Uterus (tissue), 4 donors: ENCODE results near the gene ANKDD1A. TPM values are rescaled to one million over a fixed set of nuclear protein-coding genes. Genes with fewer than 3 reads are reported as not detected.

Experiments
- DNase-seq, 2 donors: peaks; one replicate each; pipeline ENCODE4 v3.0.0-alpha.2; 2019 to 2020
- H3K27ac ChIP-seq, 2 donors: fragments of 200-600 bp; sonication (generic); 1 replicate in 1 of 2; 2 replicates in 1 of 2; pipeline ENCODE4 v1.5.1; 2016 to 2018
- H3K27me3 ChIP-seq, 2 donors: fragments of 200-600 bp; sonication (generic); one replicate each; pipeline ENCODE4 v1.5.1; 2018 to 2019; ENCODE audit warnings: control low read depth in 1 of 2
- H3K36me3 ChIP-seq, 2 donors: fragments of 200-600 bp; sonication (generic); one replicate each; pipeline ENCODE4 v1.5.1; 2019; ENCODE audit warnings: control low read depth in 1 of 2
- H3K4me1 ChIP-seq, 2 donors: fragments of 200-600 bp; sonication (generic); one replicate each; pipeline ENCODE4 v1.5.1; 2018 to 2019; ENCODE audit warnings: control low read depth in 1 of 2
- H3K4me3 ChIP-seq, 2 donors: fragments of 200-600 bp; sonication (generic); 1 replicate in 1 of 2; 2 replicates in 1 of 2; pipeline ENCODE4 v1.5.1; 2018 to 2019; ENCODE audit warnings: mild to moderate bottlenecking in 1 of 2
- H3K9me3 ChIP-seq, 2 donors: fragments of 200-600 bp; sonication (generic); one replicate each; pipeline ENCODE4 v1.5.1; 2019; ENCODE audit warnings: control low read depth in 1 of 2
- CTCF ChIP-seq, 4 experiments: fragments of 200-600 bp in 2 of 4; fragments of 450-650 bp in 2 of 4; sonication (generic) in 2 of 4; IDR thresholded peaks; one replicate each; pipeline ENCODE4 v1.5.1; 2016 to 2019; ENCODE audit warnings: antibody characterized with exemption in 4 of 4, mild to moderate bottlenecking in 2 of 4, moderate library complexity in 1 of 4
- POLR2A ChIP-seq, 2 donors: fragments of 450-650 bp; IDR thresholded peaks; one replicate each; pipeline ENCODE4 v1.6.1; 2016; ENCODE audit warnings: antibody characterized with exemption in 2 of 2, mild to moderate bottlenecking in 1 of 2, moderate library complexity in 1 of 2
- intact Hi-C: fragments of 100-400 bp; cut with DNase I; formaldehyde crosslinking; loops from one replicate; pipeline ENCODE4 v1.15.1; 2023; ENCODE audit warnings: low total_unique reads
- total RNA-seq, 4 donors: library from RNA; depleted of rRNA in 3 of 4; stranded (reverse); fragments of >200 nt in 3 of 4; gene quantifications; one replicate each; pipeline versions ENCODE4 v1.1.0 to v1.2.4, GENCODE V29; 2014 to 2023
- donor health status: DM: yes; HTN: yes; CAD: no.

Gene ANKDD1A
- total RNA-seq, 4 donors from 2014 or later = 0.59 to 36.2 (median 17.7) TPM

GRCh38 chr15:64930019-64930652, 18.4 kb downstream of the ANKDD1A start:
- peak; percentile 5 to 7 for DNase-seq
- intact Hi-C loops = no loop called here
- no peak for TF ChIP-seq CTCF (IDR thresholded peaks at IDR 0.05)
- TF ChIP-seq POLR2A (IDR thresholded peaks at IDR 0.05) = no peak

DNA sequence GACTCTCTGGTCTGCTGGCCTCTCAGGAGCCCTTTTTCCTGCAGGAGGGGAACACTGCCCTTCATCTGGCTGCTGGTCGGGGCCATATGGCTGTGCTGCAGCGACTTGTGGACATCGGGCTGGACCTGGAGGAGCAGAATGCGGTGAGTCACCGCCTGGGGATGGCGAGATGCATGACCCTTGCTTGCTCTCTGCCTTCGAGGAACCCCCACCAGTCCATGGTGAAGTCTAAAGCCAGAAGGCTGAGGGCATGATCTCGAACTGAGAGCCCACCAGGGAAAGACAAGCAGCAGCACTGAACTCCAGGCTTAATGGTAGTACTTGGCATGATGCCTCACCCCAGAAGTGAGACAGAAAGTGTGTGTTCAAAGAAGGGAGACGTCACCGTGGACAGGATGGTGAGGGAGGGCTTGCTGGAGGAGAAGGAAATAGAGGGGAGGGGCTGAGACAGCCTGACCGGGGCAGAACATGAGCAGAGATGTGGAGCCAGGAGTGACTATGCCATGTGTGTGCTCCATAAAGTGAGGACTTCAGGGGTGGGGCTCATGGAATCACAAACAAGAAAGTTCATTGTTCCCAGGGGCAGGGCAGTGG, 19.2 kb downstream of the ANKDD1A start:
- no peak overlapping the region for H3K4me3 ChIP-seq
- H3K27ac ChIP-seq = no peak overlapping the region
- TF ChIP-seq POLR2A (IDR thresholded peaks at IDR 0.05) (no peak), CTCF (IDR thresholded peaks at IDR 0.05) (no peak)
- H3K4me1 ChIP-seq = no peaks in the 10 kb centered on the region
- DNase-seq = peak in 1 of 2 donors; percentile 11
- no peaks in the 10 kb centered on the region for H3K27me3 ChIP-seq
- intact Hi-C loops = no loop called here
- no peaks in the 10 kb centered on the region for H3K36me3 ChIP-seq
- no peaks in the 10 kb centered on the region for H3K9me3 ChIP-seq

More at GRCh38 chr15:64930019-64930652, 18.4 kb downstream of the ANKDD1A start:
- Histone ChIP-seq H3K4me3 (no peak overlapping the region), H3K9me3 (no peaks in the 10 kb centered on the region), H3K27me3 (no peaks in the 10 kb centered on the region), H3K4me1 (no peaks in the 10 kb centered on the region), H3K36me3 (no peaks in the 10 kb centered on the region), H3K27ac (no peak overlapping the region)

GRCh38 chr15:64931381-64931780, 19.7 kb downstream of the ANKDD1A start:
- Histone ChIP-seq H3K4me1 (no peaks in the 10 kb centered on the region), H3K9me3 (no peaks in the 10 kb centered on the region), H3K27me3 (no peaks in the 10 kb centered on the region), H3K4me3 (no peak overlapping the region), H3K36me3 (no peaks in the 10 kb centered on the region), H3K27ac (no peak overlapping the region)
- TF ChIP-seq POLR2A (IDR thresholded peaks at IDR 0.05) = no peak
- TF ChIP-seq CTCF (IDR thresholded peaks at IDR 0.05) = no peak
- intact Hi-C loops = no loop called here
- peak in 1 of 2 donors; percentile 10 for DNase-seq

GRCh38 chr15:64934023-64934422, 22.3 kb downstream of the ANKDD1A start:
- Histone ChIP-seq H3K9me3 (no peaks in the 10 kb centered on the region), H3K27me3 (no peaks in the 10 kb centered on the region), H3K27ac (no peak overlapping the region), H3K4me1 (no peaks in the 10 kb centered on the region), H3K36me3 (no peaks in the 10 kb centered on the region), H3K4me3 (no peak overlapping the region)
- no peak for DNase-seq
- no peak for TF ChIP-seq CTCF (IDR thresholded peaks at IDR 0.05)
- TF ChIP-seq POLR2A (IDR thresholded peaks at IDR 0.05) = no peak
- intact Hi-C loops = no loop called here

DNA sequence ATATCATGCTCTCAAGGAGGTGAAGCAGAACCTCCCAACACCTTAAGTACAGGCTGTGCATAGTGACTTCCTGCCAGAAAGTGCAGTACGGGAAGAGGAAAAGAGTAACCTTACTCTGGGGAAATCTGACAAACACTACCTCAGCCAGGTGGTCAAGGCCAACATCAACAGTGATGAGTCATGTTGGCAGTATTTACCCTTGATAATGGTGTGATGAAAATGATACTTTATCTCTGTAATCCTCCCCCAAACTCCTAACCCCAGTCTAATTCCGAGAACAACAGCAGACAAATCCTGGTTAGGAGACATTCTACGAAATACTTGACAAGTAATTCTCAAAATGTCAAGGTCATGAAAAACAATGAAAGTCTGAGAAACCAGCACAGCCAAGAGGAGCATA, 26.5 kb downstream of the ANKDD1A start:
- H3K27ac ChIP-seq = no peak overlapping the region
- no peaks in the 10 kb centered on the region for H3K27me3 ChIP-seq
- no peak overlapping the region for H3K4me3 ChIP-seq
- DNase-seq = no peak
- H3K9me3 ChIP-seq = no peaks in the 10 kb centered on the region
- intact Hi-C loops = no loop called here
- TF ChIP-seq POLR2A (IDR thresholded peaks at IDR 0.05) (no peak), CTCF (IDR thresholded peaks at IDR 0.05) (no peak)
- H3K4me1 ChIP-seq = no peaks in the 10 kb centered on the region
- H3K36me3 ChIP-seq = no peaks in the 10 kb centered on the region
